Renal cortex interstitium (tissue), 11 donors: ENCODE results near the gene ECI1. TPM values are rescaled to one million over a fixed set of nuclear protein-coding genes. Genes with fewer than 3 reads are reported as not detected.

Experiments used
- DNase-seq, 11 donors: peaks; one replicate each; pipeline ENCODE4 v3.0.0-alpha.2; 2013; ENCODE audit warnings: low read depth in 9 of 11, low spot score in 4 of 11; ENCODE audit errors: extremely low read depth in 1 of 11
- polyA plus RNA-seq, 3 donors: library from polyadenylated mRNA; unstranded; fragments of 120-200 nt; gene quantifications; one replicate each; pipeline ENCODE4 v1.2.1, GENCODE V29; 2013; ENCODE audit not compliant: insufficient read length in 3 of 3

The ECI1 gene
- polyA plus RNA-seq, 3 donors, result 59.0 to 76.2 (median 72.2) TPM

GRCh38 chr16:2284797-2285576, 33.6 kb upstream of the ECI1 start:
- no peak for DNase-seq

GRCh38 chr16:2284001-2284770, 32.8 kb upstream of the ECI1 start:
- no peak for DNase-seq

- DNase-seq, result no peak
These were observed 31.6 kb upstream of the ECI1 start for GRCh38 chr16:2282866-2283555.

GRCh38 chr16:2282262-2282661, 30.9 kb upstream of the ECI1 start:
- no peak for DNase-seq

- DNase-seq, result no peak
These were observed 29.7 kb upstream of the ECI1 start for GRCh38 chr16:2280981-2281542.

GRCh38 chr16:2280461-2280860, 29.1 kb upstream of the ECI1 start:
- DNase-seq, result no peak

- no peak for DNase-seq
These were observed 27.8 kb upstream of the ECI1 start for GRCh38 chr16:2278956-2279800.

- no peak for DNase-seq
These were observed 26.9 kb upstream of the ECI1 start for GRCh38 chr16:2278272-2278608.

GRCh38 chr16:2277466-2278271, 26.3 kb upstream of the ECI1 start:
- DNase-seq, result no peak

GRCh38 chr16:2276368-2277195, 25.2 kb upstream of the ECI1 start:
- DNase-seq, result no peak

GRCh38 chr16:2275476-2276367, 24.3 kb upstream of the ECI1 start:
- no peak for DNase-seq

- no peak for DNase-seq
These were observed 22.5 kb upstream of the ECI1 start for GRCh38 chr16:2273931-2274330.

GRCh38 chr16:2273484-2273883, 22.1 kb upstream of the ECI1 start:
- DNase-seq, result no peak

- no peak for DNase-seq
These were observed 20.6 kb upstream of the ECI1 start for GRCh38 chr16:2271848-2272461.

- no peak for DNase-seq
These were observed 19.4 kb upstream of the ECI1 start for GRCh38 chr16:2270588-2271470.
